GM06990 (cell line): ENCODE data around the gene DNAJB6.

ENCODE experiments used
- DNase-seq: peaks from one replicate; pipeline ENCODE4 v3.0.0-alpha.2; 2011; ENCODE audit not compliant: insufficient read length; ENCODE audit errors: extremely low read depth
- H3K27me3 ChIP-seq: replicated peaks from 2 replicates; pipeline ENCODE4 v1.6.0; 2011; ENCODE audit warnings: low read length; ENCODE audit not compliant: control insufficient read depth, insufficient read depth
- H3K36me3 ChIP-seq: 2 replicates; pipeline ENCODE4 v1.5.1; 2011; ENCODE audit warnings: low read length; ENCODE audit not compliant: control insufficient read depth, insufficient read depth
- H3K4me3 ChIP-seq: replicated peaks from 2 replicates; pipeline ENCODE4 v1.5.1; 2011; ENCODE audit warnings: low read depth, mild to moderate bottlenecking, control low read depth, low read length
- CTCF ChIP-seq: IDR thresholded peaks from 2 replicates; pipeline ENCODE4 v1.5.1; 2011; ENCODE audit warnings: low read length, control low read depth, mild to moderate bottlenecking, inconsistent platforms; ENCODE audit not compliant: insufficient read depth, poor library complexity, severe bottlenecking

Gene DNAJB6

GRCh38 chr7:157406971-157407370, 70.2 kb downstream of the DNAJB6 start:
- H3K36me3 ChIP-seq = peaks cover 5% of the 10 kb centered on the region
- no peak for DNase-seq
- no peak for TF ChIP-seq CTCF
- H3K27me3 ChIP-seq = no peaks in the 10 kb centered on the region
- no peak overlapping the region for H3K4me3 ChIP-seq

- DNase-seq = no peak
- no peak overlapping the region for H3K4me3 ChIP-seq
- H3K36me3 ChIP-seq = peaks cover 5% of the 10 kb centered on the region
- no peaks in the 10 kb centered on the region for H3K27me3 ChIP-seq
- TF ChIP-seq CTCF = no peak
These were observed 70.9 kb downstream of the DNAJB6 start for GRCh38 chr7:157407512-157408257.

- no peaks in the 10 kb centered on the region for H3K27me3 ChIP-seq
- no peak for DNase-seq
- no peak overlapping the region for H3K4me3 ChIP-seq
- H3K36me3 ChIP-seq = peaks cover 5% of the 10 kb centered on the region
- no peak for TF ChIP-seq CTCF
These were observed 71.7 kb downstream of the DNAJB6 start for GRCh38 chr7:157408258-157409101.

GRCh38 chr7:157409149-157409752, 72.4 kb downstream of the DNAJB6 start:
- Histone ChIP-seq H3K27me3 (no peaks in the 10 kb centered on the region), H3K36me3 (peaks cover 5% of the 10 kb centered on the region), H3K4me3 (no peak overlapping the region)
- DNase-seq = no peak
- TF ChIP-seq CTCF = no peak

GRCh38 chr7:157409753-157410727, 73.2 kb downstream of the DNAJB6 start:
- TF ChIP-seq CTCF = no peak
- Histone ChIP-seq H3K4me3 (no peak overlapping the region), H3K36me3 (peaks cover 7% of the 10 kb centered on the region), H3K27me3 (no peaks in the 10 kb centered on the region)
- no peak for DNase-seq
